Measurements from ENCODE around the gene FETUB.

- TF ChIP-seq, protein P1, sequence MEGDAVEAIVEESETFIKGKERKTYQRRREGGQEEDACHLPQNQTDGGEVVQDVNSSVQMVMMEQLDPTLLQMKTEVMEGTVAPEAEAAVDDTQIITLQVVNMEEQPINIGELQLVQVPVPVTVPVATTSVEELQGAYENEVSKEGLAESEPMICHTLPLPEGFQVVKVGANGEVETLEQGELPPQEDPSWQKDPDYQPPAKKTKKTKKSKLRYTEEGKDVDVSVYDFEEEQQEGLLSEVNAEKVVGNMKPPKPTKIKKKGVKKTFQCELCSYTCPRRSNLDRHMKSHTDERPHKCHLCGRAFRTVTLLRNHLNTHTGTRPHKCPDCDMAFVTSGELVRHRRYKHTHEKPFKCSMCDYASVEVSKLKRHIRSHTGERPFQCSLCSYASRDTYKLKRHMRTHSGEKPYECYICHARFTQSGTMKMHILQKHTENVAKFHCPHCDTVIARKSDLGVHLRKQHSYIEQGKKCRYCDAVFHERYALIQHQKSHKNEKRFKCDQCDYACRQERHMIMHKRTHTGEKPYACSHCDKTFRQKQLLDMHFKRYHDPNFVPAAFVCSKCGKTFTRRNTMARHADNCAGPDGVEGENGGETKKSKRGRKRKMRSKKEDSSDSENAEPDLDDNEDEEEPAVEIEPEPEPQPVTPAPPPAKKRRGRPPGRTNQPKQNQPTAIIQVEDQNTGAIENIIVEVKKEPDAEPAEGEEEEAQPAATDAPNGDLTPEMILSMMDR (optimal IDR thresholded peaks at IDR 0.05 in 1 of 3, IDR thresholded peaks at IDR 0.05 in 1 of 3, conservative IDR thresholded peaks at IDR 0.05 in 1 of 3; ENCODE audit: extremely low read depth in 1 of 3, insufficient read depth in 2 of 3, low read length in 3 of 3): no peak
- no peak for TF ChIP-seq EZH2 (IDR thresholded peaks at IDR 0.05; ENCODE audit: low read length)
Observed at GRCh38 chr3:186636536-186636935, 3.7 kb upstream of the FETUB start.

Data from keratinocyte (primary cell).